NT2/D1 (cell line): ENCODE measurements around the gene PAQR4.

Experiments used
- DNase-seq: peaks from one replicate; pipeline ENCODE4 v3.0.0-alpha.2; 2011; ENCODE audit warnings: low read depth, low spot score
- H3K27me3 ChIP-seq: 2 replicates; pipeline ENCODE4 v1.6.0; 2011; ENCODE audit warnings: mild to moderate bottlenecking; ENCODE audit not compliant: insufficient read length, insufficient read depth
- H3K36me3 ChIP-seq: 2 replicates; pipeline ENCODE4 v1.6.1; 2011; ENCODE audit warnings: mild to moderate bottlenecking, low read length, mixed read lengths; ENCODE audit not compliant: insufficient read depth, insufficient read length
- H3K4me1 ChIP-seq: 2 replicates; pipeline ENCODE4 v1.5.1; 2011; ENCODE audit not compliant: insufficient read depth, insufficient read length
- H3K4me3 ChIP-seq: 2 replicates; pipeline ENCODE4 v1.5.1; 2011; ENCODE audit warnings: low read depth; ENCODE audit not compliant: insufficient read length
- H3K9ac ChIP-seq: 2 replicates; pipeline ENCODE4 v1.6.0; 2011; ENCODE audit warnings: low read depth; ENCODE audit not compliant: insufficient read length
- H3K9me3 ChIP-seq: 2 replicates; pipeline ENCODE4 v1.5.1; 2011; ENCODE audit warnings: mild to moderate bottlenecking, low read length; ENCODE audit not compliant: insufficient read depth
- SUZ12 ChIP-seq: IDR thresholded peaks from 2 replicates; pipeline ENCODE4 v1.6.1; 2011; ENCODE audit not compliant: insufficient read length, insufficient read depth; ENCODE audit errors: extremely low read depth
- YY1 ChIP-seq: IDR thresholded peaks from 2 replicates; pipeline ENCODE4 v1.6.1; 2011; ENCODE audit not compliant: insufficient read length, insufficient read depth
- ZNF274 ChIP-seq: IDR thresholded peaks from 2 replicates; pipeline ENCODE4 v1.6.1; 2011; ENCODE audit warnings: mild to moderate bottlenecking, low read depth, low read length

PAQR4 gene

GRCh38 chr16:3004319-3004718 lies 35.2 kb downstream of the PAQR4 start:
- Histone ChIP-seq H3K9me3 (no peaks in the 10 kb centered on the region), H3K4me3 (peak overlapping the region; percentile 10), H3K27me3 (peaks cover 13% of the 10 kb centered on the region), H3K36me3 (no peaks in the 10 kb centered on the region), H3K9ac (no peak overlapping the region), H3K4me1 (peaks cover 35% of the 10 kb centered on the region)
- TF ChIP-seq ZNF274 = no peak
- TF ChIP-seq SUZ12 = no peak
- no peak for TF ChIP-seq YY1
- no peak for DNase-seq

GRCh38 chr16:3004781-3005284 lies 35.7 kb downstream of the PAQR4 start:
- DNase-seq = no peak
- H3K4me3 ChIP-seq = peak overlapping the region; percentile 17
- no peaks in the 10 kb centered on the region for H3K36me3 ChIP-seq
- TF ChIP-seq YY1 = no peak
- no peak for TF ChIP-seq SUZ12
- TF ChIP-seq ZNF274 = no peak
- peak overlapping the region; percentile 47 for H3K9ac ChIP-seq
- peaks cover 32% of the 10 kb centered on the region for H3K4me1 ChIP-seq
- no peaks in the 10 kb centered on the region for H3K9me3 ChIP-seq
- H3K27me3 ChIP-seq = peaks cover 13% of the 10 kb centered on the region

- Histone ChIP-seq H3K9me3 (no peaks in the 10 kb centered on the region), H3K4me1 (peaks cover 25% of the 10 kb centered on the region), H3K36me3 (no peaks in the 10 kb centered on the region), H3K4me3 (peak overlapping the region; percentile 50), H3K27me3 (peaks cover 22% of the 10 kb centered on the region), H3K9ac (peak overlapping the region; percentile 92)
- TF ChIP-seq SUZ12 (no peak), YY1 (no peak), ZNF274 (no peak)
- no peak for DNase-seq
Observed at GRCh38 chr16:3007059-3007956, 38.2 kb downstream of the PAQR4 start.

GRCh38 chr16:3007957-3008689 lies 39.0 kb downstream of the PAQR4 start:
- Histone ChIP-seq H3K4me1 (peaks cover 29% of the 10 kb centered on the region), H3K9me3 (no peaks in the 10 kb centered on the region), H3K9ac (peak overlapping the region; percentile 92), H3K27me3 (peaks cover 28% of the 10 kb centered on the region), H3K4me3 (peak overlapping the region; percentile 50), H3K36me3 (no peaks in the 10 kb centered on the region)
- peak; percentile 99 for DNase-seq
- TF ChIP-seq ZNF274 (no peak), YY1 (no peak), SUZ12 (no peak)

- peak overlapping the region; percentile 26 for H3K9ac ChIP-seq
- H3K4me1 ChIP-seq = peaks cover 34% of the 10 kb centered on the region
- H3K27me3 ChIP-seq = peaks cover 33% of the 10 kb centered on the region
- DNase-seq = no peak
- H3K4me3 ChIP-seq = peak overlapping the region; percentile 27
- TF ChIP-seq SUZ12 (no peak), YY1 (no peak), ZNF274 (no peak)
- no peaks in the 10 kb centered on the region for H3K9me3 ChIP-seq
- H3K36me3 ChIP-seq = peaks cover 4% of the 10 kb centered on the region
Observed at GRCh38 chr16:3008690-3009037, 39.5 kb downstream of the PAQR4 start.

GRCh38 chr16:3009568-3010390 lies 40.6 kb downstream of the PAQR4 start:
- DNase-seq = no peak
- H3K9me3 ChIP-seq = no peaks in the 10 kb centered on the region
- peak overlapping the region; percentile 79 for H3K9ac ChIP-seq
- H3K27me3 ChIP-seq = peaks cover 33% of the 10 kb centered on the region
- H3K36me3 ChIP-seq = peaks cover 15% of the 10 kb centered on the region
- peaks cover 42% of the 10 kb centered on the region for H3K4me1 ChIP-seq
- no peak for TF ChIP-seq ZNF274
- no peak for TF ChIP-seq SUZ12
- TF ChIP-seq YY1 = no peak
- peak overlapping the region; percentile 36 for H3K4me3 ChIP-seq
